ENCODE measurements around the gene MAGI1. TPM values are rescaled to one million over a fixed set of nuclear protein-coding genes. Genes with fewer than 3 reads are reported as not detected.
A peak's percentile ranks its signal among the peaks of the same experiment; 100 is the strongest.
"Not testable (repeated sequence)": the region's sequence is repeated elsewhere in the genome, so short reads cannot be mapped to it uniquely, and the experiment has no call there.

Gene MAGI1
- total and polyA plus RNA-seq, 12 donors, result 5.7 to 58.2 (median 37.7) TPM

DNA sequence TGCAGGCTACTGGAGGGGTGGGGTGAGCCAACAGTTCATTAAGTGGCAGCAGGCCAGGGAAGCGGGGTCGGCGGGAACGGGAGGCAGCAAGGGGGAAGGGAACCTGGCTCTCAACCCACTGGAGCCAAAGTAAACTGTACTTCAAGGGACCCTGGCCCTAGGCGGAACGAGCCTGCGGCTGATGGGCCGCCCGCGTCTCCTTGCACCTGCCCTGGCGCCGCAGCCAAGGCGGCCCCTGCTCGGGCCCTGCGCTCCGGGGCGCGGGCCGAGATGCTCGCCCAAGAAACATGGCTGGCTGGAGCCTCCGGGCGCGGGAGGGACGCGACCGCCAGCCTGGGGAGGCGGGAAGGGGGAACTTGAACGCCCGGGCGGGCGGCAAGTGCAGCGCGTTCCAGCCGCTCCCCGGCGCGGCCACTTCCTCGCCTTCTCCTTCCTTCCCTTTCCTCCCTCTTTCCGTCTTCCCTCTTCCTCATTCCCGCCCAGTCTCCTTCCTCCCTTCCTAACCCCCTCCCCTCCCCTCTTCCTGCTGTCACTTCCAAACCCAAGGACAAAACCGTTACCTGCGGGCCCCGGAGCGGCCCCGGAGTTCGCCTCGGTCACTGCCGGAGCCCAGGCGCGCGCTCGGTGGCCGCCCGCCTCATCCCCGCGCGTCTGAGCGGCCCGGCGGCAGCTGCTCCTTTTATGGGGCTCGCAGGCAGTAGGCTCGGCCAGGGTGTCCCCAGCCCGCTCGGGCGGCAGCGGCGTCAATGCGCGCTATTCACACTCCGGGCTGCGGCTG, 489.7 kb downstream of the MAGI1 start:
- ATAC-seq (peak; percentile 78 to 90 (median 84)), DNase-seq (peak; percentile 17 to 40)
- TF ChIP-seq, protein P1, sequence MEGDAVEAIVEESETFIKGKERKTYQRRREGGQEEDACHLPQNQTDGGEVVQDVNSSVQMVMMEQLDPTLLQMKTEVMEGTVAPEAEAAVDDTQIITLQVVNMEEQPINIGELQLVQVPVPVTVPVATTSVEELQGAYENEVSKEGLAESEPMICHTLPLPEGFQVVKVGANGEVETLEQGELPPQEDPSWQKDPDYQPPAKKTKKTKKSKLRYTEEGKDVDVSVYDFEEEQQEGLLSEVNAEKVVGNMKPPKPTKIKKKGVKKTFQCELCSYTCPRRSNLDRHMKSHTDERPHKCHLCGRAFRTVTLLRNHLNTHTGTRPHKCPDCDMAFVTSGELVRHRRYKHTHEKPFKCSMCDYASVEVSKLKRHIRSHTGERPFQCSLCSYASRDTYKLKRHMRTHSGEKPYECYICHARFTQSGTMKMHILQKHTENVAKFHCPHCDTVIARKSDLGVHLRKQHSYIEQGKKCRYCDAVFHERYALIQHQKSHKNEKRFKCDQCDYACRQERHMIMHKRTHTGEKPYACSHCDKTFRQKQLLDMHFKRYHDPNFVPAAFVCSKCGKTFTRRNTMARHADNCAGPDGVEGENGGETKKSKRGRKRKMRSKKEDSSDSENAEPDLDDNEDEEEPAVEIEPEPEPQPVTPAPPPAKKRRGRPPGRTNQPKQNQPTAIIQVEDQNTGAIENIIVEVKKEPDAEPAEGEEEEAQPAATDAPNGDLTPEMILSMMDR (IDR thresholded peaks at IDR 0.05), result no peak
- Histone ChIP-seq H3K27me3 (peaks cover 0 to 14% (median 0%) of the 10 kb centered on the region in 7 donors), H3K9me3 (no peaks in the 10 kb centered on the region), H3K36me3 (no peaks in the 10 kb centered on the region), H3K27ac (peak overlapping the region; percentile 5 to 85 (median 60)), H3K4me1 (peaks cover 0 to 55% (median 15%) of the 10 kb centered on the region in 9 donors), H3K4me3 (peak overlapping the region; percentile 45 to 70 (median 67))
- intact Hi-C loops (cut with DNase I), result loop anchor here in 1 of 10 donors (10.0 kb wide), 1 partner anchor 64 kb away; no protein-coding TSS in a partner anchor
- WGBS, 2 donors, result 1 to 2% methylated on average over 62 to 71 of the region's 71 CpGs

DNA sequence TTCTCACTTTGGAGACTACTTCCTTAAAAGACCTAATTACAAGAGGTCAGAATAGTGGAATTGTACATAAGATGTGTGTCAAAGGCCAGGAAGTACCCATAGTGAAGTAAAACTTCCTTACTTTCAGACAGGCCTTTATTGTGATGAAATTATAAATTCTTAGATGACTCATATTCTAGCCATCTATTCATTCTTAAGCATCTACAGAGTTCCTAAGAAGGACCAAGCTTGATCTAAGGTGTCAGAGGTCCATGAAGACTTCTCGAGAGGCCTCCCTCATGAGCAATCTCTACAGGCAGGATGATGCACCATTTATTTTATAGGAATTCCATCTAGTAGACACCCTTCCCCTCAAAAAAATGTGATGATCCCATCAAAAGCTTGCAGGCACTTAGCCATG, 493.3 kb downstream of the MAGI1 start:
- peaks cover 0 to 12% (median 0%) of the 10 kb centered on the region in 11 donors for H3K9me3 ChIP-seq
- ATAC-seq, result no peak
- no peak overlapping the region for H3K27ac ChIP-seq
- no peak for DNase-seq
- TF ChIP-seq, protein P1 (IDR thresholded peaks at IDR 0.05), result no peak
- H3K4me3 ChIP-seq, result no peak overlapping the region
- 91 to 93% methylated on average over 1 of the region's 1 CpG for WGBS, 2 donors
- peaks cover 0 to 14% (median 0%) of the 10 kb centered on the region in 7 donors for H3K27me3 ChIP-seq
- intact Hi-C loops (cut with DNase I), result loop anchor here in 1 of 10 donors (10.0 kb wide), 1 partner anchor 61 kb away; no protein-coding TSS in a partner anchor
- H3K4me1 ChIP-seq, result peaks cover 0 to 48% (median 13%) of the 10 kb centered on the region in 9 donors
- H3K36me3 ChIP-seq, result no peaks in the 10 kb centered on the region

DNA sequence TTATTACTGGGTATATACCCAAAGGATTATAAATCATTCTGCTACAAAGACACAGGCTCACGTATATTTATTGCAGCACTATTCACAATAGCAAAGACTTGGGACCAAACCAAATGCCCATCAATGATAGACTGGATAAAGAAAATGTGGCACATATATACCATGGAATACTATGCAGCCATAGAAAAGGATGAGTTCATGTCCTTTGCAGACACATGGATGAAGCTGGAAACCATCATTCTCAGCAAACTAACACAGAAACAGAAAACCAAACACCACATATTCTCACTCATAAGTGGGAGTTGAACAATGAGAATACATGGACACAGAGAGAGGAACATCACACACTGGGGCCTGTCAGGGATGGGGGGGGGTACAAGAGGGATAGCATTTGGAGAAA, 495.3 kb downstream of the MAGI1 start:
- not testable (repeated sequence) for H3K27me3 ChIP-seq, H3K4me3 ChIP-seq, H3K27ac ChIP-seq, H3K36me3 ChIP-seq, DNase-seq, ATAC-seq
- peaks cover 0 to 48% (median 22%) of the 10 kb centered on the region in 9 donors for H3K4me1 ChIP-seq
- intact Hi-C loops (cut with DNase I), result loop anchor here in 1 of 10 donors (10.0 kb wide), 1 partner anchor 59 kb away; no protein-coding TSS in a partner anchor
- peaks cover 0 to 12% (median 0%) of the 10 kb centered on the region in 11 donors for H3K9me3 ChIP-seq
- 66 to 92% methylated on average over 1 of the region's 1 CpG for WGBS, 2 donors

DNA sequence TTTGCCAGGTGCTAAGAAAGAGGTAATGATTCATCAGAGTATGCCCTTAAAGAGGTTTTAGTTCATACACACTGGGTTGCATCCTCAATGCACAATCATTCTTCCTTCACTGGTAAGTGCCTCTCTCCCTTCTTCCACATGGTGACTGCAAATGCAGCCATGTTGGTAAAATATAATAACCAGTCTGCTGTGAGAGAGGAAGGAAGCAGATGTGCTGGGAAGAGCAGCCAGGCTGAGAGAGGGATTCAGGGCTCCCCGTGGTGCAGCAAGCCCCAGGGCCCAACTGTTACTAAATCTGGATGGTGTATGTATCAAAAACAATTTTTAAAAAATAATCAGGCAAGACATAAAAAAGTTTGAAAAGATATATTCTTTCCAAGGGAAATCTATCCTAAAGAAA, 498.1 kb downstream of the MAGI1 start:
- Histone ChIP-seq H3K36me3 (no peaks in the 10 kb centered on the region), H3K27me3 (no peaks in the 10 kb centered on the region), H3K4me3 (no peak overlapping the region), H3K9me3 (peaks cover 0 to 12% (median 0%) of the 10 kb centered on the region in 11 donors), H3K4me1 (peaks cover 0 to 38% (median 14%) of the 10 kb centered on the region in 9 donors), H3K27ac (no peak overlapping the region)
- TF ChIP-seq, protein P1 (IDR thresholded peaks at IDR 0.05), result no peak
- ATAC-seq (no peak), DNase-seq (no peak)
- WGBS, 2 donors, result 29 to 41% methylated on average over 1 of the region's 1 CpG
- intact Hi-C loops (cut with DNase I), result loop anchor here in 1 of 10 donors (10.0 kb wide), 1 partner anchor 56 kb away; no protein-coding TSS in a partner anchor
